CD8-positive, alpha-beta memory T cell (primary cell): ENCODE data around the gene RALA. TPM values are rescaled to one million over a fixed set of nuclear protein-coding genes. Genes with fewer than 3 reads are reported as not detected.

Source experiments
- CTCF ChIA-PET: fragments of 350-600 bp; sonication (Branson Sonifier 250); formaldehyde crosslinking; loops from one replicate; lab custom pipeline; 2021; ENCODE audit warnings: antibody characterized with exemption; lab: Charles Lee
- POLR2A ChIA-PET: fragments of 350-600 bp; sonication (Branson Sonifier 250); formaldehyde crosslinking; loops from one replicate; lab custom pipeline; 2021; ENCODE audit warnings: antibody characterized with exemption; lab: Charles Lee
- DNase-seq, 5 donors: peaks; one replicate each; pipeline versions ENCODE4 v3.0.0 to v3.0.0-alpha.2; 2020 to 2022; ENCODE audit warnings: mixed read lengths in 1 of 5
- H3K27ac ChIP-seq: one replicate; pipeline ENCODE4 v1.7.0; 2013; ENCODE audit warnings: low read depth, mild to moderate bottlenecking, low read length, moderate library complexity
- H3K27me3 ChIP-seq: 2 replicates; pipeline ENCODE4 v1.7.0; 2013; ENCODE audit warnings: low read length, mild to moderate bottlenecking; ENCODE audit not compliant: insufficient read depth, poor library complexity, severe bottlenecking
- H3K36me3 ChIP-seq: 2 replicates; pipeline ENCODE4 v1.7.0; 2013; ENCODE audit warnings: mild to moderate bottlenecking, low read length, moderate library complexity; ENCODE audit not compliant: insufficient read depth
- H3K4me1 ChIP-seq: 2 replicates; pipeline ENCODE4 v1.7.0; 2013; ENCODE audit warnings: mild to moderate bottlenecking, low read length, moderate library complexity; ENCODE audit not compliant: insufficient read depth
- H3K4me3 ChIP-seq: 2 replicates; pipeline ENCODE4 v1.7.0; 2013; ENCODE audit warnings: mild to moderate bottlenecking, low read length
- H3K9me3 ChIP-seq: 2 replicates; pipeline ENCODE4 v1.7.0; 2013; ENCODE audit warnings: mild to moderate bottlenecking, low read length
- H3K27ac Mint-ChIP-seq, 8 donors: one replicate each; pipeline ENCODE4 v1.8.0; 2020 to 2021; ENCODE audit warnings: mixed read lengths in 8 of 8, mild to moderate bottlenecking in 6 of 8, inconsistent platforms in 3 of 8, moderate library complexity in 3 of 8
- H3K27me3 Mint-ChIP-seq, 2 donors: one replicate each; pipeline ENCODE4 v1.8.0; 2020 to 2021; ENCODE audit warnings: mixed read lengths in 2 of 2, mild to moderate bottlenecking in 1 of 2, moderate library complexity in 1 of 2
- H3K36me3 Mint-ChIP-seq, 3 donors: one replicate each; pipeline ENCODE4 v1.8.0; 2020 to 2021; ENCODE audit warnings: mixed read lengths in 3 of 3, inconsistent platforms in 1 of 3, mild to moderate bottlenecking in 1 of 3
- H3K4me1 Mint-ChIP-seq, 3 donors: one replicate each; pipeline ENCODE4 v1.8.0; 2020 to 2021; ENCODE audit warnings: mixed read lengths in 3 of 3, inconsistent platforms in 1 of 3, mild to moderate bottlenecking in 1 of 3
- H3K4me3 Mint-ChIP-seq, 7 donors: one replicate each; pipeline ENCODE4 v1.8.0; 2020 to 2021; ENCODE audit warnings: mixed read lengths in 7 of 7, mild to moderate bottlenecking in 6 of 7, moderate library complexity in 4 of 7, inconsistent platforms in 2 of 7
- H3K9me3 Mint-ChIP-seq, 5 donors: one replicate each; pipeline ENCODE4 v1.8.0; 2020 to 2022; ENCODE audit warnings: mixed read lengths in 5 of 5, mild to moderate bottlenecking in 3 of 5, moderate library complexity in 2 of 5, inconsistent platforms in 1 of 5
- polyA plus RNA-seq: library from polyadenylated mRNA; unstranded; fragments of 300-500 nt; fragmentation: Illumina TruSeq; gene quantifications from one replicate; pipeline ENCODE4 v1.2.3, GENCODE V29; 2021
- total RNA-seq, 2 experiments: library from RNA; stranded (reverse); gene quantifications; one replicate each; pipeline ENCODE4 v1.2.3, GENCODE V29; 2021

RALA gene
- total and polyA plus RNA-seq, 3 experiments from 2014 or later = 32.9 to 38.6 (median 33.0) TPM

DNA sequence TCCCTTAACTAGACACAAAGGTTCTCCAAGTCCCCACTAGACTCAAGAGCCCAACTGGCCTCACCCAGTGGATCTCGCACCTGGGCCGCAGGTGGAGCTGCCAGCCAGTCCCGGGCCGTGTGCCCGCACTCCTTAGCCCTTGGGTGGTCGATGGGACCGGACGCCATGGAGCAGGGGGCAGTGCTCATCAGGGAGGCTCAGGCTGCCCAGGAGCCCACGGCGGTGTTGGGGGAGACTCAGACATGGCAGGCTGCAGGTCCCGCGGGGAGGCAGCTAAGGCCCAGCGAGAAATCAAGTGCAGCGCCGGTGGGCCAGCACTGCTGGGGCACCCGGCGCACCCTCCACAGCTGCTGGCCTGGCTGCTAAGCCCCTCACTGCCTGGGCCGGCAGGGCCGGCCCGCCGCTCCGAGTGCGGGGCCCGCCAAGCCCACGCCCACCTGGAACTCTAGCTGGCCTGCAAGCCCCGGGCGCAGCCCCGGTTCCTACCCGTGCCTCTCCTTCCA lies 130.5 kb downstream of the RALA start:
- Histone ChIP-seq H3K36me3 (no peaks in the 10 kb centered on the region), H3K4me1 (no peaks in the 10 kb centered on the region), H3K27me3 (no peaks in the 10 kb centered on the region), H3K9me3 (no peaks in the 10 kb centered on the region), H3K27ac (no peak overlapping the region), H3K4me3 (no peak overlapping the region)
- DNase-seq = no peak
- H3K4me3 Mint-ChIP-seq = no peak overlapping the region
- peaks cover 0 to 10% (median 7%) of the 10 kb centered on the region in 3 donors for H3K36me3 Mint-ChIP-seq
- H3K27me3 Mint-ChIP-seq = no peaks in the 10 kb centered on the region
- H3K27ac Mint-ChIP-seq = no peak overlapping the region
- ChIA-PET CTCF (interaction anchor here (3.0 kb wide), 1 partner anchor 174 kb away, joined by 11 read pairs; no protein-coding TSS in a partner anchor), POLR2A (no interaction called here)
- no peaks in the 10 kb centered on the region for H3K9me3 Mint-ChIP-seq
- H3K4me1 Mint-ChIP-seq = peaks cover 0 to 5% (median 2%) of the 10 kb centered on the region in 3 donors

DNA sequence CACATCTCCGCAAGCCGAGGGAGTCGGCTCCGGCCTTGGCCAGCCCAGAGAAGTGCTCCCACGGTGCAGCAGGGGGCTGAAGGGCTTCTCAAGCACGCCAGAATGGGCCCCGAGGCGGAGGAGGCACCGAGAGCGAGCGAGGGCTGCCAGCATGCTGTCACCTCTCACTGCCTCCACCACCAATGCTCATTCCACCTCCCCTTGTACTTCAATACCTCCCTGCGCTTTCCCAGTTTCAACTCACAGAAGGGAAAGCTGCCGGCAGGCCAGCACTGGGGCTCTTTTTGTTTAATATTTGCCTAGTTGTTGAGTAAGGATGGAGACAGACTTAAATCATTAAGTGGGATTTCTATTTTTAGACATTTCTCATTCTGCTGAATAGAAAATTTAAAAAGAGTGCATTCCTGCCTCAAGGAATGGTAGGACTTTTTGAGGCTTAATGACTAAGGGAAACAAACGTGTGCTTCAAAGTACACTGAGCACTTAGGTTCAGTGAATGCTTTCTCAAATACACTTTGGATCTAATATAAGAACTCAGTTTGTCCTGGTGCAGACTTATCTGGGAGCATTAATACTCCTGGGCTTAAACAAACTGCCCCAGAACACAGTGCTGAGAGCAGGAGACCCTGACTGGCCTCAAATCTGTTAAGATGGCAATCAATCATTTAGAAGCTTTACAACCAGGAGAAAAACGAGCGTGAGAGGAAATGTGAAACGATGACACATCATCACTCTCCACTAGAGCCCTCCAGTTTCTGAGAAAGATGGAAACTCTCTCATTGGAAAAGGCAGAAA lies 131.2 kb downstream of the RALA start:
- no peak overlapping the region for H3K27ac Mint-ChIP-seq
- H3K36me3 Mint-ChIP-seq = peaks cover 0 to 10% (median 7%) of the 10 kb centered on the region in 3 donors
- no peaks in the 10 kb centered on the region for H3K27me3 Mint-ChIP-seq
- no peak overlapping the region for H3K4me3 Mint-ChIP-seq
- no peak for DNase-seq
- Histone ChIP-seq H3K4me3 (no peak overlapping the region), H3K9me3 (no peaks in the 10 kb centered on the region), H3K36me3 (no peaks in the 10 kb centered on the region), H3K27me3 (no peaks in the 10 kb centered on the region), H3K27ac (no peak overlapping the region), H3K4me1 (no peaks in the 10 kb centered on the region)
- ChIA-PET POLR2A (no interaction called here), CTCF (interaction anchor here (1.0 to 3.0 kb wide), 2 partner anchors 174 to 298 kb away, joined by 3 to 11 read pairs; no protein-coding TSS in a partner anchor)
- H3K4me1 Mint-ChIP-seq = peaks cover 0 to 2% (median 0%) of the 10 kb centered on the region in 3 donors
- no peaks in the 10 kb centered on the region for H3K9me3 Mint-ChIP-seq

DNA sequence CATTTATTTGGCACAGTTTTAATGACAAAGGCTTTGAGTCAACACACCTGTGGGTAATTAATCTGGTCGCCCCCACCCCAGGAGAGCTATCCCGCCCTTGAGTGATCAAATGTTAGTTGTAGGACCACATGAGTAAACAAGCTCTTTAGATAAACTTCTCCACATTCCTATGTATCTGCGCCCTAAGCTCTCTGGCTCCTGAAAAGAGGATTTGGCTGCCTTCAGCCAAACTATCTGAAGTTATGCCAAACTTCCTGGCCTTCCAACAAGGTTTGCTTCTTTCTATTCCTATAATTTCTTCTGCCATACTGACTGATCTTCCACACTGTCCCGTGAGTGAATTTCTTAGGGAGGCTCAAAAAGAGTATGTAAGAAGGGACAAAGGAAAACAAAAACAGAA lies 134.2 kb downstream of the RALA start:
- Mint-ChIP-seq H3K27ac (no peak overlapping the region), H3K4me1 (peaks cover 0 to 5% (median 0%) of the 10 kb centered on the region in 3 donors), H3K36me3 (peaks cover 4 to 7% (median 5%) of the 10 kb centered on the region in 3 donors), H3K9me3 (no peaks in the 10 kb centered on the region), H3K27me3 (no peaks in the 10 kb centered on the region), H3K4me3 (no peak overlapping the region)
- no peak overlapping the region for H3K4me3 ChIP-seq
- no peaks in the 10 kb centered on the region for H3K36me3 ChIP-seq
- POLR2A ChIA-PET = no interaction called here
- CTCF ChIA-PET = interaction anchor here (1.3 kb wide), 1 partner anchor 177 kb away, joined by 3 read pairs; no protein-coding TSS in a partner anchor
- H3K9me3 ChIP-seq = no peaks in the 10 kb centered on the region
- no peaks in the 10 kb centered on the region for H3K4me1 ChIP-seq
- H3K27ac ChIP-seq = no peak overlapping the region
- no peak for DNase-seq
- no peaks in the 10 kb centered on the region for H3K27me3 ChIP-seq

Other genes starting within 250 kb of the RALA start
- gene YAE1, start 57.2 kb upstream of the RALA start, total RNA-seq = 10 to 100 TPM; 13.4 to 14.2 TPM
- 12.7 TPM for gene YAE1, start 57.2 kb upstream of the RALA start, polyA plus RNA-seq